Kidney epithelial cell (primary cell): ENCODE data around the gene TTI1. TPM values are rescaled to one million over a fixed set of nuclear protein-coding genes. Genes with fewer than 3 reads are reported as not detected.

Experiments used
- DNase-seq: peaks from one replicate; pipeline ENCODE4 v3.0.0-alpha.2; 2010; ENCODE audit warnings: low read depth
- H3K27me3 ChIP-seq: 2 replicates; pipeline ENCODE4 v1.6.0; 2011; ENCODE audit warnings: low read length; ENCODE audit not compliant: control insufficient read depth, insufficient read depth
- H3K36me3 ChIP-seq: 2 replicates; pipeline ENCODE4 v1.5.1; 2011; ENCODE audit warnings: low read length; ENCODE audit not compliant: control insufficient read depth, insufficient read depth
- H3K4me3 ChIP-seq: 2 replicates; pipeline ENCODE4 v1.5.1; 2011; ENCODE audit warnings: low read depth, mild to moderate bottlenecking, control low read depth, low read length
- CTCF ChIP-seq: IDR thresholded peaks from 2 replicates; pipeline ENCODE4 v1.5.1; 2011; ENCODE audit warnings: mild to moderate bottlenecking, moderate library complexity, low read length, control low read depth, inconsistent platforms; ENCODE audit not compliant: insufficient read depth, poor library complexity, severe bottlenecking
- total RNA-seq: library from RNA; depleted of rRNA; stranded (reverse); fragments of >200 nt; gene quantifications from 2 replicates; pipeline ENCODE4 v1.2.3, GENCODE V29; 2015

Gene TTI1
- total RNA-seq, 1 donor from 2014 or later, result 18.8 TPM

GRCh38 chr20:38001173-38001875 is 31.9 kb downstream of the TTI1 start:
- peaks cover 1% of the 10 kb centered on the region for H3K36me3 ChIP-seq

GRCh38 chr20:38000293-38000692 is 33.0 kb downstream of the TTI1 start:
- Histone ChIP-seq H3K27me3 (no peaks in the 10 kb centered on the region), H3K4me3 (no peak overlapping the region), H3K36me3 (peaks cover 1% of the 10 kb centered on the region)
- no peak for DNase-seq
- no peak for TF ChIP-seq CTCF

More at GRCh38 chr20:38001173-38001875, 31.9 kb downstream of the TTI1 start:
- no peaks in the 10 kb centered on the region for H3K27me3 ChIP-seq
- H3K4me3 ChIP-seq, result no peak overlapping the region
- no peak for TF ChIP-seq CTCF
- DNase-seq, result no peak

- Histone ChIP-seq H3K36me3 (peaks cover 1% of the 10 kb centered on the region), H3K27me3 (no peaks in the 10 kb centered on the region), H3K4me3 (no peak overlapping the region)
- DNase-seq, result no peak
- no peak for TF ChIP-seq CTCF
Observed at GRCh38 chr20:37999526-38000263, 33.6 kb downstream of the TTI1 start.

- no peaks in the 10 kb centered on the region for H3K27me3 ChIP-seq
- no peak for TF ChIP-seq CTCF
- H3K4me3 ChIP-seq, result no peak overlapping the region
- peaks cover 1% of the 10 kb centered on the region for H3K36me3 ChIP-seq
- no peak for DNase-seq
Observed at GRCh38 chr20:37997516-37997915, 35.7 kb downstream of the TTI1 start.

GRCh38 chr20:37995856-37996605 is 37.2 kb downstream of the TTI1 start:
- no peak for TF ChIP-seq CTCF
- peaks cover 1% of the 10 kb centered on the region for H3K36me3 ChIP-seq
- no peak for DNase-seq
- no peaks in the 10 kb centered on the region for H3K27me3 ChIP-seq
- no peak overlapping the region for H3K4me3 ChIP-seq
